ENCODE measurements around the gene OR52D1. TPM values are rescaled to one million over a fixed set of nuclear protein-coding genes. Genes with fewer than 3 reads are reported as not detected.
A peak's percentile ranks its signal among the peaks of the same experiment; 100 is the strongest.

Gene OR52D1
- total RNA-seq, 1 experiment from 2014 or later: not detected

- Histone ChIP-seq H3K79me2 (ENCODE audit: insufficient read depth, low read length) (peaks cover 100% of the 10 kb centered on the region), H4K20me1 (ENCODE audit: insufficient read depth) (peaks cover 45% of the 10 kb centered on the region; the same call in 1 of the 2 replicates), H3K27ac (ENCODE audit: low read depth, low read length) (no peak overlapping the region; the same call in 1 of the 2 replicates), H3K27me3 (ENCODE audit: insufficient read depth, low read length) (no peaks in the 10 kb centered on the region), H3K9me3 (ENCODE audit: control insufficient read depth in 1 of 2, insufficient read depth in 1 of 2, low read depth in 1 of 2, low read length in 2 of 2) (no peaks in the 10 kb centered on the region), H2AFZ (ENCODE audit: low read depth, low read length, poor library complexity, severe bottlenecking) (no peak overlapping the region), H3K9me2 (ENCODE audit: insufficient read depth) (no peaks in the 10 kb centered on the region), H3K4me2 (ENCODE audit: low read length) (no peak overlapping the region), H3K4me1 (ENCODE audit: control insufficient read depth in 1 of 2, insufficient read depth in 2 of 2, low read length in 2 of 2) (peaks cover 0 to 34% of the 10 kb centered on the region in 2 experiments; a peak in 2 of 4 replicates), H3K36me3 (ENCODE audit: control insufficient read depth in 1 of 2, insufficient read depth in 2 of 2, low read length in 2 of 2) (peaks cover 16 to 60% of the 10 kb centered on the region in 2 experiments), H3K9ac (ENCODE audit: low read length) (no peak overlapping the region), H3K4me3 (replicated peaks in 1 of 2; ENCODE audit: low read depth in 1 of 2, low read length in 2 of 2) (no peak overlapping the region)
- intact Hi-C loops (cut with micrococcal nuclease): no loop called here
- no peak for DNase-seq (ENCODE audit: low read depth, low spot score)
- POLR2A ChIA-PET: no interaction called here
- CTCF ChIA-PET: no interaction called here
- ATAC-seq: no peak
- RAD21 ChIA-PET (ENCODE audit: low non-redundant PET in 1 of 2, low total read pairs in 2 of 2, uncharacterized antibody in 2 of 2, unreplicated experiment in 2 of 2): no interaction called here
- BruUV-seq (replicated peaks): no TSS peak
- TF ChIP-seq MAX (IDR thresholded peaks at IDR 0.05) (no peak), CEBPB (IDR thresholded peaks at IDR 0.05; ENCODE audit: low read depth) (no peak)
- TF ChIP-seq, protein P1, sequence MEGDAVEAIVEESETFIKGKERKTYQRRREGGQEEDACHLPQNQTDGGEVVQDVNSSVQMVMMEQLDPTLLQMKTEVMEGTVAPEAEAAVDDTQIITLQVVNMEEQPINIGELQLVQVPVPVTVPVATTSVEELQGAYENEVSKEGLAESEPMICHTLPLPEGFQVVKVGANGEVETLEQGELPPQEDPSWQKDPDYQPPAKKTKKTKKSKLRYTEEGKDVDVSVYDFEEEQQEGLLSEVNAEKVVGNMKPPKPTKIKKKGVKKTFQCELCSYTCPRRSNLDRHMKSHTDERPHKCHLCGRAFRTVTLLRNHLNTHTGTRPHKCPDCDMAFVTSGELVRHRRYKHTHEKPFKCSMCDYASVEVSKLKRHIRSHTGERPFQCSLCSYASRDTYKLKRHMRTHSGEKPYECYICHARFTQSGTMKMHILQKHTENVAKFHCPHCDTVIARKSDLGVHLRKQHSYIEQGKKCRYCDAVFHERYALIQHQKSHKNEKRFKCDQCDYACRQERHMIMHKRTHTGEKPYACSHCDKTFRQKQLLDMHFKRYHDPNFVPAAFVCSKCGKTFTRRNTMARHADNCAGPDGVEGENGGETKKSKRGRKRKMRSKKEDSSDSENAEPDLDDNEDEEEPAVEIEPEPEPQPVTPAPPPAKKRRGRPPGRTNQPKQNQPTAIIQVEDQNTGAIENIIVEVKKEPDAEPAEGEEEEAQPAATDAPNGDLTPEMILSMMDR (IDR thresholded peaks at IDR 0.05 in 2 of 3, conservative IDR thresholded peaks at IDR 0.05 in 1 of 3; ENCODE audit: borderline replicate concordance in 1 of 3, insufficient read depth in 1 of 3, low read depth in 2 of 3, low read length in 2 of 3): no peak
Observed at GRCh38 chr11:5443835-5444393, 44.6 kb upstream of the OR52D1 start.

- Histone ChIP-seq H3K27ac (ENCODE audit: low read depth, low read length) (peak within 1 kb of the TSS; percentile 30; the same call in 1 of the 2 replicates), H3K4me2 (ENCODE audit: low read length) (no peak within 1 kb of the TSS), H2AFZ (ENCODE audit: low read depth, low read length, poor library complexity, severe bottlenecking) (no peak within 1 kb of the TSS), H3K27me3 (ENCODE audit: insufficient read depth, low read length) (no peaks in the 10 kb centered on the region), H3K9me3 (ENCODE audit: control insufficient read depth in 1 of 2, insufficient read depth in 1 of 2, low read depth in 1 of 2, low read length in 2 of 2) (no peaks in the 10 kb centered on the region), H4K20me1 (ENCODE audit: insufficient read depth) (peaks cover 56% of the 10 kb centered on the region), H3K9me2 (ENCODE audit: insufficient read depth) (no peaks in the 10 kb centered on the region), H3K79me2 (ENCODE audit: insufficient read depth, low read length) (peaks cover 98% of the 10 kb centered on the region), H3K36me3 (ENCODE audit: control insufficient read depth in 1 of 2, insufficient read depth in 2 of 2, low read length in 2 of 2) (peaks cover 14 to 71% of the 10 kb centered on the region in 2 experiments), H3K4me1 (ENCODE audit: control insufficient read depth in 1 of 2, insufficient read depth in 2 of 2, low read length in 2 of 2) (peaks cover 0 to 30% of the 10 kb centered on the region in 2 experiments; a peak in 1 of 4 replicates), H3K4me3 (replicated peaks in 1 of 2; ENCODE audit: low read depth in 1 of 2, low read length in 2 of 2) (no peak within 1 kb of the TSS), H3K9ac (ENCODE audit: low read length) (0 out of 2 replicates have a peak within 1 kb of the TSS, but pooled peaks have one; percentile 2)
- ATAC-seq (no peak), DNase-seq (ENCODE audit: low read depth, low spot score) (no peak)
- no TSS peak for BruUV-seq (replicated peaks)
- POLR2A ChIA-PET: no interaction called here
- intact Hi-C loops (cut with micrococcal nuclease): no loop called here
- RAD21 ChIA-PET (ENCODE audit: low non-redundant PET in 1 of 2, low total read pairs in 2 of 2, uncharacterized antibody in 2 of 2, unreplicated experiment in 2 of 2): no interaction called here
- CTCF ChIA-PET: no interaction called here
- TF ChIP-seq, protein P2, sequence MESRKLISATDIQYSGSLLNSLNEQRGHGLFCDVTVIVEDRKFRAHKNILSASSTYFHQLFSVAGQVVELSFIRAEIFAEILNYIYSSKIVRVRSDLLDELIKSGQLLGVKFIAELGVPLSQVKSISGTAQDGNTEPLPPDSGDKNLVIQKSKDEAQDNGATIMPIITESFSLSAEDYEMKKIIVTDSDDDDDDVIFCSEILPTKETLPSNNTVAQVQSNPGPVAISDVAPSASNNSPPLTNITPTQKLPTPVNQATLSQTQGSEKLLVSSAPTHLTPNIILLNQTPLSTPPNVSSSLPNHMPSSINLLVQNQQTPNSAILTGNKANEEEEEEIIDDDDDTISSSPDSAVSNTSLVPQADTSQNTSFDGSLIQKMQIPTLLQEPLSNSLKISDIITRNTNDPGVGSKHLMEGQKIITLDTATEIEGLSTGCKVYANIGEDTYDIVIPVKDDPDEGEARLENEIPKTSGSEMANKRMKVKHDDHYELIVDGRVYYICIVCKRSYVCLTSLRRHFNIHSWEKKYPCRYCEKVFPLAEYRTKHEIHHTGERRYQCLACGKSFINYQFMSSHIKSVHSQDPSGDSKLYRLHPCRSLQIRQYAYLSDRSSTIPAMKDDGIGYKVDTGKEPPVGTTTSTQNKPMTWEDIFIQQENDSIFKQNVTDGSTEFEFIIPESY (IDR thresholded peaks at IDR 0.05; ENCODE audit: extremely low read depth, insufficient replicate concordance, low read length): no peak
- TF ChIP-seq SIN3A (IDR thresholded peaks at IDR 0.05; ENCODE audit: low read depth) (no peak), JUND (IDR thresholded peaks at IDR 0.05) (no peak), EZH2 (IDR thresholded peaks at IDR 0.05) (no peak), CBX3 (IDR thresholded peaks at IDR 0.05; ENCODE audit: low read depth) (no peak), ZNF274 (IDR thresholded peaks at IDR 0.05; ENCODE audit: low read depth, low read length) (no peak), SP1 (IDR thresholded peaks at IDR 0.05; ENCODE audit: low read depth) (no peak)
- TF ChIP-seq, protein P1 (IDR thresholded peaks at IDR 0.05 in 2 of 3, conservative IDR thresholded peaks at IDR 0.05 in 1 of 3; ENCODE audit: borderline replicate concordance in 1 of 3, insufficient read depth in 1 of 3, low read depth in 2 of 3, low read length in 2 of 3): no peak
Observed at GRCh38 chr11:5449023-5449422, 39.5 kb upstream of the OR52D1 start, which contains the start of gene OR51I2. TSS of gene OR51I2 (plus strand) at chr11:5449323. CDS start at chr11:5453489, 4,166 bp downstream.

Measured in HCT116 (cell line).